Hippocampal formation (tissue), 2 donors: ENCODE data around the gene SYT17.
"Not testable (repeated sequence)": the region's sequence is repeated elsewhere in the genome, so short reads cannot be mapped to it uniquely, and the experiment has no call there.

ENCODE experiments used
- DNase-seq, 2 donors: peaks; one replicate each; lab custom pipeline; 2025; lab: John Stamatoyannopoulos, UW

SYT17 gene

DNA sequence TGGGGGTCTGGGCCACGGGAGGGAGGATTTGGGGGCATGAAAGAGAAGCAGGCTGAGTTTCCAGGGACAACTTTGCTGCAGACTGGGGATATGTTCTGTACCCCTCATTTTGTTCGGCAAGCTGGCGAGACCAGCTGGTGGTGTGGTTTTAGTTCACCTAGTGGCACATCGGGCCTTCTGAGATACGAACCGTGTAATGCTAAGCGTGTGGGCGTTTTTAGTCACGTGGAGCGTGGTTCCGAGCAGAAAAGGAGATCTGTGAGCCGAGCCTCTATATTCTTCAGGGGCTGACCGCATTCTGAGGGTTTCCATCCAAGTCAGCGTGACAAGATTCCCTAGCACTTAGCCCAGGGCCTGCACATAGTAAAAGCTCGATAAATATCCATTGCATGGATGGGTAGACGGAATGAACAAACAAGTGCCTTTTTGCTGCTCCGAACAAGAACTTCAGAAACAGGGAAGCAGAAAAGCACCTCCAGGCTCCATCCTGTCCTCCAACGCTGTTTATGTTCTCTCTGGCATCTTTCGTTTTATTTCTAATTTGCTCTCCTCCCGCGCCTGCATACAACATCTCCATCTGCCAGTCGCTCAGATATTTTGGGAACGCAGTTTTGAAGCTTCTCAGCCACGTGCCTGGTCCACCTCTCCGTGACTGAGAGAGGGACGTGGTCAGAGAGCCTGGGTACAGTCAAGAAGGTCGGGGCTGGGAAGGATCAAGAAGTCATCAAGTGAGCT, 5.8 kb downstream of the SYT17 start:
- DNase-seq = no peak

GRCh38 chr16:19174478-19174877, 6.4 kb downstream of the SYT17 start:
- no peak for DNase-seq

GRCh38 chr16:19175492-19176262, 7.6 kb downstream of the SYT17 start:
- DNase-seq = no peak

DNA sequence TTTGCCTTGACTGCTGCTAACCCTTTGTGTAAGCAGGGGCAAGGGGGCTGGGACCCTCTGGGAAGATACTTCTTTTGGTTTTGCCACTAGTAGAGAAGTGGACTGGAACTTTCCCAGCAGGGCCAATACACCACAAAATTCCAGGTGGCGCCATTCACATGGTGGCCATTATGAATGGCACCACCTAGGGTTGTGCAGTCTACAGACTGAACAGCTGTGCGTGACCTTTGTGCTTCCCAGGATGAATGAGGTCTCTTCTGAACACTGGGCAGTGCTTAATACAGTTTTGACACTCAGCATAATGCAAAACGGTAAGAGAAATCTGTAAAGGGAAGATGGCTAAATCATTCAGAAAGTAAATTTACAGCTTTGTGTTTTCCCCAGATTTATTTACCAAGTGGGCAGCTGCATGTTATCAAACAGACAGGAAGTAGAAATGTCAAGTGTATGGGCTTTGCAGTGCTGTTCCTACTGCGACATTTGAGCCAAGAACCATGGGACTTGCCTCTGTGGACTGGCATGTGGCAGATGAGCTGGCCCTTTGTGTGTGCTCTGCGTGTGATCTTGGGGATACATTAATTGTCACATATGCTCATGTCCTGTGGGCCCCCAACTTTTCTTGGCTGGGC, 9.2 kb downstream of the SYT17 start:
- no peak for DNase-seq

GRCh38 chr16:19179546-19180490, 11.8 kb downstream of the SYT17 start:
- DNase-seq = peak in 1 of 2 donors; percentile 45

- no peak for DNase-seq
Observed at GRCh38 chr16:19180741-19181140, 12.7 kb downstream of the SYT17 start.

GRCh38 chr16:19182481-19182880, 14.4 kb downstream of the SYT17 start:
- no peak for DNase-seq

- no peak for DNase-seq
Observed at GRCh38 chr16:19183187-19183586, 15.1 kb downstream of the SYT17 start.

- DNase-seq = no peak
Observed at GRCh38 chr16:19184823-19185509, 16.9 kb downstream of the SYT17 start.

DNA sequence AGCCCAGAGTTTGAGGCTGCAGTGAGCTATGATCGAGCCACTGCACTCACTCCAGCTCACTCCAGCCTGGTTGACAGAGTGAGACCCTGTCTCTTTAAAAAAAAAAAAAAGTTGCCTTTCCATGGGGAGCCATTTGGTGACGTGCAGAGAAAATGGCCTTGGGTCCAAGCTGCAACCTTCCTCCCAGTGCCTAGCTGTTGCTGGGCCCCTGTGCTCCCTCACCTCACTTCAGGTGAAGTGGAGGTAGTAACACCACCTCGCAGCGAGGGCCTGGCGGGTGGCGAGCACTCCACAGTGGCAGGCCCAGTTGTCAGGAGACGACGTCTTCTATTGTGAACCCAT, 17.4 kb downstream of the SYT17 start:
- no peak for DNase-seq

DNA sequence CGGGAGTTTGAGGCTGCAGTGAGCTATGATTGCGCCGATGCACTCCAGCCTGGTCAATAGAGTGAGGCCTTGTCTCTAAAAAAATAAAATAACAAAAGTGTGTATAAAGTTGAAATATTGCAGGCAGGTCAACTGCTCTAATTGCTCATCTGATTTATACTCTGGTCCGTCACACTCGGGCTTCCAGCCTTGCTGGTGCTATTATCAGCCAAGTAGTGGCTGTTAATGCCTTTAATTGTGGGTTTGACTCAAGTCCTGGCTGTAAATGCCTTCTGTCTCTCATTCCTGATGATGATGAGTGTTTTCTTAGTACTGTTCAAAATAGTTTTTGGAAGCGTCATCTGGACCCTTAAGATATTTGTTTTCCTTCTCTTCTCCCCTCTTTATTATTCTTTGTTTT, 18.4 kb downstream of the SYT17 start:
- DNase-seq = no peak

GRCh38 chr16:19187961-19188360, 19.9 kb downstream of the SYT17 start:
- not testable (repeated sequence) for DNase-seq

- DNase-seq = no peak
Observed at GRCh38 chr16:19188406-19188805, 20.4 kb downstream of the SYT17 start.

DNA sequence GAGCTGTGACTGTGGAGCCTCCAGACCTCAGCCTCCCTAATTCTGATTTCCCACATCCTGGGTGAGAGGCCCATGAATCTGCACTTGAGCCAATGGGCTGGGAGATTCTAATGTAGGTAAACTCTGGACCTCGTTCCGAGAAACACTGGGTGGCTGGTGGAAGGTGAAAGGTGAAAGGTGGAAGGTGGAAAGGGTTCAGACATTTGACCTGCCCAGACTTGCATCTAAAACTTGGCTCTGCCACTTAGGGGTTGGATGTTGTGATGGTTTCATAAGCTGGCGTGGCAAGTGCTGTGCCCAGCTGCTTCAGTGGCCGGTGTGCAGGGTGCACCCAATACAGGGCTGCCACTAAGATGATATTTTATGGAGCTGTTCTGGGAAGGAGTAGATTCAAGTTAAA, 24.8 kb downstream of the SYT17 start:
- DNase-seq = no peak

DNA sequence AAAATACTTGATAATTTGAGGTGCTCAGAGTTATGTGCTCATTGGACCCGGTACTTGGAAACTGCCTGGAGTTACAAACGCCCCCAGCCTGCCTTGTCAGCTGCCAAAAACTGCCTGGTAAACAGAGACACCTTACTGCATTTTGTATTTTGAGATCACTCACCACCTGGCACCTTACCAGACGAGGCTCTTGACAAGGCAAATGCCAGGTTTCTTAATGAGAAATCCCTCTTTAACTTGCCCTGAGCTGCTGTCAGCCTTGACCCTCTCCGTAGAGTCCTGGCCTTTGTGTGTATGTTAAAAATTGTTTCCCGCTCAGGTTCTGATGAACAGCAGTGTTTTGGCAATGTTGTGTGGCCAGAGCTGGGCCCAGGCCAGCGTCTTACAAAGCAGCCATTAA, 28.8 kb downstream of the SYT17 start:
- no peak for DNase-seq

GRCh38 chr16:19203374-19203966, 35.4 kb downstream of the SYT17 start:
- no peak for DNase-seq

DNA sequence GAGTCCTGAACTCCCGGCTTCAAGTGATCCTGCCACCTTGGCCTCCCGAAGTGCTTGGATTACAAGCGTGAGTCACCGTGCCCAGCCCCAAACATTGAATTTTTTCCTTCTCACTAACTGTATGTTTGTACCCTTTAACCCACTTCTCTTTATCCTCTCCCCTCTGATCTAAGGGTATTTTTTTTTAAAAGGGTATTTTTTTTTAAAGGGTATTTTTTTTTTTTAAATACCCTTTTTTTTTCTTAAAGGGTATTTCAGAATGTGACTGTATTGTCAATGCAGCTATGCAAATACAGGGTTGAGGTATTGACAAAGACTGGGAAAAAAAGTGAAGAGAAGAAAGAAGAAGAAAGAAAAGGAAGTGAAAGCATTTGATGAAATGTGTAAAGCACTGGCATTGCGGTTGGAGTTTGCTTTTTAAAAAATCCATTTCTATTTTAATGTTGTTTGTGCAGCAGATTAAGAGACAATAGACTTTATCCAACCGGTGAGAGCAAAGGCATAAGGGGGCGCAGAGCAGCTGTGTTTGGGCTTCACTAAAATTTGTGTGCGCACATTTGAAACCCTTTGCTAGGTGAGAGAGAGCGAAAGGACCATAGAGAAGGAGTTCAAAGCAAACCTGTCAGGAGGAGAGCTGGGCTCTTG, 42.4 kb downstream of the SYT17 start:
- DNase-seq = no peak

GRCh38 chr16:19210968-19211367, 42.9 kb downstream of the SYT17 start:
- no peak for DNase-seq

DNA sequence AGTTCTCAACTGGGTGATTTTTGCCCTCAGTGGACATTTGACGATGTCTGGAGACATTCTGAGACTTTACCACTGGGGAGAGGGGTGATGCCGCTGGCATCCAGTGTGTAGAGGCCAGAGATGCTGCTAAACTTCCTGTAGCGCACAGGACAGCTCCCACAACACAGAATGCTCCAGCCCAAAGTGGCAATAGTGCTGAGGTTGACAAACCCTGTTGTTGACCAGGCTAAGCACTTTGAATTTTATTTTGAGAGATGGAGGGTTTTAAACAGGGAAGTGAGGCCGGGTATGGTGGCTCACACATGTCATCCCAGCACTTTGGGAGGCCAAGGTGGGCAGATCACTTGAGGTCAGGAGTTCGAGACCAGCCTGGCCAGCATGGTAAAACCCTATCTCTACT, 44.0 kb downstream of the SYT17 start:
- DNase-seq = no peak

GRCh38 chr16:19213885-19214284, 45.8 kb downstream of the SYT17 start:
- no peak for DNase-seq
